DMS153 treated with DMSO at 0.1 percent for 48 hours (cell line): ENCODE data around the gene COPRS.
"Not testable (repeated sequence)": the region's sequence is repeated elsewhere in the genome, so short reads cannot be mapped to it uniquely, and the experiment has no call there.

Experiments
- DNase-seq: peaks from one replicate; lab custom pipeline; 2025; ENCODE audit not compliant: unreplicated experiment; lab: John Stamatoyannopoulos, UW

Gene COPRS

GRCh38 chr17:31809876-31810275, 49.2 kb downstream of the COPRS start:
- not testable (repeated sequence) for DNase-seq

DNA sequence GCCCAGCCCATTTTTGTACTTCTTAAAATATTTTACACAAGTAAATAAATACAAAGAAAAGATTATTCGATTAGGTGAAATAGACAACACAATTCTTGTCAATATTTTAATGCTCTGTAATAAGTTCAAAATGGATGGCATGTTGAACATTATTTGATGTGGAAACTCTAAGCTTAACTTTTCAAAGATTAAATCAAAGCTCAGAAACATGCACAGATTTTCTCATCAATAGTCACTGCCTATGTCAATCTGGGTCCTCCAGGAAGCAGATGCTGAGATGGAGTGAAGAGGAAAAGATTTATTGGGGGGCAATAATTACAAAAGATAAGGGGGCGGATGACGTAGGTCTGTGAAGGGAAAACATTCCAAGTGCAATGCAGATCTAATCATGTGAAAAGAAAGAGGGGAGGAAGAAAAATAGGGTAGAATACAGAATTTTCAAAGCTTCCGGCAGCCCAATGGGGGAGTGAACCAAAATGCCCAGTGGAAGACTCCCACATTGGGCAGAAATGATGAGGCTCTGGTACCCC, 50.5 kb downstream of the COPRS start:
- no peak for DNase-seq

DNA sequence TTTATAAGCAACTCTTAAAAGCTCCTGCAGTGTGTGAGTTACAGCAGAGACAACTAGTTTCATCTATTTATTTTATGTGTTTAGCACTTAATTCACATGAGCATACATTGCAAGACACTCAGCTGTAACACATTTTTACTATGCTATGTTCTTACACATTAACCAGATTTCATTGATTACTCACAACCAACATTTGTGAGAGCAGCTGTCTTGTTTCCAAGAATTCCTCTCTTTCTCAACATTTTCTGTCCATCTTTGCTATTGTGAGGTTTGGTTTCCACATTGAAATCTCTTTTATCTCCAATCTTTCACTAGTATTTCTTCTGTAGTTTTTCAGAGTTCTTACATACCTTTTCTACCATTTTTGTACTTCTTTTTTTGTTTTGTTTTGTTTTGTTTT, 51.2 kb downstream of the COPRS start:
- DNase-seq, result no peak

- DNase-seq, result no peak
Measured at GRCh38 chr17:31806921-31807320, 52.1 kb downstream of the COPRS start.

DNA sequence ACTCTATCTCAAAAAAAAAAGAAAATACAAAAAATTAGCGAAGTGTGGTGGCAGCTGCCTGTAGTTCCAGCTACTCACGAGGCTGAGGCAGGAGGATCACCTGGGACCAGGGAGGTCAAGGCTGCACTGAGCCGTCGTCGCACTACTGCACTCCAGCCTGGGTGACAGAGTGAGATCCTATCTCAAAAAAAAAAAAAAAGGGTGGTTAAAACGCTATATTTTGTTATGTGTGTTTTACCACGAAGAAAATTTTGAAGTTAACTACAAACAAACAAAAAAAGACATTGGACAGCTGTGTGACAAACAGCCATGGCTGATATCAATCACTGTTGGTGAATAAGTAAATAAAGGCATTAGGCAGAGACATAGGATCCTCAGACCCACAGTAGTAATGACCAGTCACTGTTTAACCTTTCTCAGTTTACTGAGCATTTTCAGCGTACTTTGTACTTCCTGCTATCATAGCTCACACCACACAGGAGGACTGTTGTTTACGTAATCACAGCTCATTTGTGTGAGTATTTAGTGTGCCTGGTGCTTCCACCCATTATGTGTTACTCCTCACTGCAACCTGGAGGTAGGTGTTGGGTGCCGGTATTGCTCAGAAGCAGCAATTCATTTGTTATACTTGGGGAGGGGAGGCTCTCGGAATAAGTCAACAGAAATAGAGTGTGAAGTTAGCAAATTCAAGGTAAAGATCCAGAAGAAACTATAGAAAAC, 55.4 kb downstream of the COPRS start:
- DNase-seq, result no peak

DNA sequence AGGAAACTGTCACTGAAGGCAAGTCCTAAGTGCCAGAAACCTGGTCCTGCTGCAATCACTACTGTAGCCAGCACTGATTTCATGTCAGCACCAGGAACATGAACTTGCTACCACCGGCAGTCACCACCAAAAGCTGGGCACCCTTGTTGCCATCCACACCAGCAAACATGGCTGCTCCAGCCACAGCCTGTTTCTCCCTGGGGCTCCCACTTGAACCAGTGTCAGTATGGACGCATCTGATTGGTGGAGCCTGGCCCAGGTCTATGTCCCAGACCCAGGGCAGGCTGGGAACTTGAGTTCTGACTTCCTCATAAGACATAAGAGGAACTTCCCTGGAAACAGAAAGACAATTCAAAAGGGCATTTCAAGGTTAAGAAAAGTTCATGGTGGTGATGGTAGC, 56.5 kb downstream of the COPRS start:
- DNase-seq, result no peak
